Activated naive CD4-positive, alpha-beta T cell treated with anti-CD3 and anti-CD28 coated beads for 36 hours (primary cell): ENCODE results near the gene IP6K3. TPM values are rescaled to one million over a fixed set of nuclear protein-coding genes. Genes with fewer than 3 reads are reported as not detected.

Source experiments
- CTCF ChIA-PET: fragments of 350-600 bp; sonication (Branson Sonifier 250); formaldehyde crosslinking; loops from one replicate; lab custom pipeline; 2021; ENCODE audit warnings: antibody characterized with exemption; lab: Charles Lee
- DNase-seq: peaks from one replicate; pipeline ENCODE4 v3.0.0-alpha.2; 2020
- H3K27ac Mint-ChIP-seq: one replicate; pipeline ENCODE4 v1.8.0; 2021; ENCODE audit warnings: mild to moderate bottlenecking, mixed read lengths
- H3K27me3 Mint-ChIP-seq: one replicate; pipeline ENCODE4 v1.8.0; 2021; ENCODE audit warnings: low read depth, mixed read lengths
- H3K36me3 Mint-ChIP-seq: one replicate; pipeline ENCODE4 v1.8.0; 2021; ENCODE audit warnings: low read depth, mixed read lengths
- H3K4me1 Mint-ChIP-seq: one replicate; pipeline ENCODE4 v1.8.0; 2021; ENCODE audit warnings: low read depth, mixed read lengths
- H3K4me3 Mint-ChIP-seq: one replicate; pipeline ENCODE4 v1.8.0; 2021; ENCODE audit warnings: mild to moderate bottlenecking, moderate library complexity, mixed read lengths
- H3K9me3 Mint-ChIP-seq: one replicate; pipeline ENCODE4 v1.8.0; 2021; ENCODE audit warnings: mixed read lengths
- intact Hi-C: fragments of 100-400 bp; cut with micrococcal nuclease; formaldehyde crosslinking; loops from one replicate; pipeline ENCODE4 v1.15.1; 2023
- total RNA-seq, 2 experiments: library from RNA; stranded (reverse); gene quantifications; one replicate each; pipeline ENCODE4 v1.2.3, GENCODE V29; 2021

IP6K3 gene
- total RNA-seq, 2 experiments from 2014 or later: not detected

GRCh38 chr6:33756211-33756954 is 9.7 kb upstream of the IP6K3 start:
- intact Hi-C loops: no loop called here
- H3K36me3 Mint-ChIP-seq: no peaks in the 10 kb centered on the region
- CTCF ChIA-PET: no interaction called here
- DNase-seq: no peak
- H3K9me3 Mint-ChIP-seq: no peaks in the 10 kb centered on the region
- H3K27ac Mint-ChIP-seq: no peak overlapping the region
- no peaks in the 10 kb centered on the region for H3K4me1 Mint-ChIP-seq
- H3K4me3 Mint-ChIP-seq: no peak overlapping the region
- no peaks in the 10 kb centered on the region for H3K27me3 Mint-ChIP-seq

- DNase-seq: no peak
- CTCF ChIA-PET: no interaction called here
- Mint-ChIP-seq H3K4me3 (no peak overlapping the region), H3K36me3 (no peaks in the 10 kb centered on the region), H3K27me3 (no peaks in the 10 kb centered on the region), H3K9me3 (no peaks in the 10 kb centered on the region), H3K27ac (no peak overlapping the region), H3K4me1 (no peaks in the 10 kb centered on the region)
- intact Hi-C loops: no loop called here
Measured at GRCh38 chr6:33755070-33755869, 8.6 kb upstream of the IP6K3 start.

- CTCF ChIA-PET: no interaction called here
- Mint-ChIP-seq H3K27ac (no peak overlapping the region), H3K36me3 (no peaks in the 10 kb centered on the region), H3K27me3 (no peaks in the 10 kb centered on the region), H3K4me1 (no peaks in the 10 kb centered on the region), H3K9me3 (no peaks in the 10 kb centered on the region), H3K4me3 (no peak overlapping the region)
- intact Hi-C loops: no loop called here
- no peak for DNase-seq
Measured at GRCh38 chr6:33754222-33754621, 7.5 kb upstream of the IP6K3 start.

GRCh38 chr6:33752646-33753015 is 5.9 kb upstream of the IP6K3 start:
- Mint-ChIP-seq H3K4me3 (no peak overlapping the region), H3K36me3 (no peaks in the 10 kb centered on the region), H3K27me3 (no peaks in the 10 kb centered on the region), H3K9me3 (no peaks in the 10 kb centered on the region), H3K4me1 (no peaks in the 10 kb centered on the region), H3K27ac (no peak overlapping the region)
- intact Hi-C loops: no loop called here
- CTCF ChIA-PET: no interaction called here
- DNase-seq: no peak

GRCh38 chr6:33751771-33752645 is 5.3 kb upstream of the IP6K3 start:
- CTCF ChIA-PET: no interaction called here
- H3K4me1 Mint-ChIP-seq: no peaks in the 10 kb centered on the region

GRCh38 chr6:33750244-33750991 is 3.7 kb upstream of the IP6K3 start:
- H3K9me3 Mint-ChIP-seq: no peaks in the 10 kb centered on the region
- H3K27ac Mint-ChIP-seq: no peak overlapping the region
- no peaks in the 10 kb centered on the region for H3K27me3 Mint-ChIP-seq
- intact Hi-C loops: no loop called here
- H3K36me3 Mint-ChIP-seq: no peaks in the 10 kb centered on the region
- DNase-seq: no peak
- no peak overlapping the region for H3K4me3 Mint-ChIP-seq
- CTCF ChIA-PET: interaction anchor here (2.3 kb wide), 1 partner anchor 10 kb away, joined by 6 read pairs; no protein-coding TSS in a partner anchor
- H3K4me1 Mint-ChIP-seq: no peaks in the 10 kb centered on the region

More at GRCh38 chr6:33751771-33752645, 5.3 kb upstream of the IP6K3 start:
- Mint-ChIP-seq H3K4me3 (no peak overlapping the region), H3K27ac (no peak overlapping the region), H3K27me3 (no peaks in the 10 kb centered on the region), H3K36me3 (no peaks in the 10 kb centered on the region), H3K9me3 (no peaks in the 10 kb centered on the region)
- no peak for DNase-seq
- intact Hi-C loops: no loop called here

GRCh38 chr6:33749401-33749800 is 2.7 kb upstream of the IP6K3 start:
- DNase-seq: no peak
- CTCF ChIA-PET: interaction anchor here (2.3 kb wide), 1 partner anchor 11 kb away, joined by 6 read pairs; no protein-coding TSS in a partner anchor
- intact Hi-C loops: loop anchor here (10.0 kb wide), 1 partner anchor 405 kb away; no protein-coding TSS in a partner anchor
- Mint-ChIP-seq H3K27ac (no peak overlapping the region), H3K9me3 (no peaks in the 10 kb centered on the region), H3K4me1 (no peaks in the 10 kb centered on the region), H3K4me3 (no peak overlapping the region), H3K27me3 (no peaks in the 10 kb centered on the region), H3K36me3 (no peaks in the 10 kb centered on the region)

- H3K9me3 Mint-ChIP-seq: no peaks in the 10 kb centered on the region
Measured at GRCh38 chr6:33748841-33749240, 2.1 kb upstream of the IP6K3 start.

GRCh38 chr6:33747823-33748222 is 1.1 kb upstream of the IP6K3 start:
- Mint-ChIP-seq H3K4me1 (peaks cover 2% of the 10 kb centered on the region), H3K4me3 (no peak overlapping the region), H3K27me3 (no peaks in the 10 kb centered on the region), H3K9me3 (no peaks in the 10 kb centered on the region), H3K27ac (no peak overlapping the region), H3K36me3 (no peaks in the 10 kb centered on the region)
- intact Hi-C loops: loop anchor here (10.0 kb wide), 1 partner anchor 407 kb away; no protein-coding TSS in a partner anchor
- CTCF ChIA-PET: interaction anchor here (0.9 kb wide), 1 partner anchor 53 kb away, joined by 3 read pairs; no protein-coding TSS in a partner anchor
- DNase-seq: no peak

More at GRCh38 chr6:33748841-33749240, 2.1 kb upstream of the IP6K3 start:
- Mint-ChIP-seq H3K27ac (no peak overlapping the region), H3K36me3 (no peaks in the 10 kb centered on the region), H3K4me1 (peaks cover 2% of the 10 kb centered on the region), H3K4me3 (no peak overlapping the region), H3K27me3 (no peaks in the 10 kb centered on the region)
- DNase-seq: no peak
- intact Hi-C loops: loop anchor here (10.0 kb wide), 1 partner anchor 406 kb away; no protein-coding TSS in a partner anchor
- CTCF ChIA-PET: interaction anchor here (0.9 to 2.3 kb wide), 2 partner anchors 11 to 54 kb away, joined by 3 to 6 read pairs; no protein-coding TSS in a partner anchor

- Mint-ChIP-seq H3K36me3 (no peaks in the 10 kb centered on the region), H3K9me3 (no peaks in the 10 kb centered on the region), H3K27ac (no peak overlapping the region), H3K4me3 (no peak overlapping the region), H3K4me1 (peaks cover 2% of the 10 kb centered on the region), H3K27me3 (no peaks in the 10 kb centered on the region)
- CTCF ChIA-PET: interaction anchor here (0.7 to 1.9 kb wide), 3 partner anchors 24 to 282 kb away, joined by 4 to 7 read pairs (median 5); no protein-coding TSS in a partner anchor
- no peak for DNase-seq
- intact Hi-C loops: loop anchor here (10.0 kb wide), 1 partner anchor 409 kb away; no protein-coding TSS in a partner anchor
Measured at GRCh38 chr6:33746036-33746600, 587 bp downstream of the IP6K3 start.

GRCh38 chr6:33745548-33745947 is 1.2 kb downstream of the IP6K3 start:
- H3K4me1 Mint-ChIP-seq: peaks cover 2% of the 10 kb centered on the region
- intact Hi-C loops: loop anchor here (2.0 to 10.0 kb wide), 2 partner anchors 25 to 409 kb away; no protein-coding TSS in a partner anchor
- H3K4me3 Mint-ChIP-seq: no peak overlapping the region
- H3K36me3 Mint-ChIP-seq: no peaks in the 10 kb centered on the region
- CTCF ChIA-PET: interaction anchor here (0.7 to 2.4 kb wide), 7 partner anchors 22 to 282 kb away, joined by 3 to 15 read pairs (median 5); no protein-coding TSS in a partner anchor
- DNase-seq: no peak
- no peaks in the 10 kb centered on the region for H3K9me3 Mint-ChIP-seq
- no peak overlapping the region for H3K27ac Mint-ChIP-seq
- H3K27me3 Mint-ChIP-seq: no peaks in the 10 kb centered on the region
